Measurements from ENCODE around the gene CEACAM16.

CEACAM16 gene

DNA sequence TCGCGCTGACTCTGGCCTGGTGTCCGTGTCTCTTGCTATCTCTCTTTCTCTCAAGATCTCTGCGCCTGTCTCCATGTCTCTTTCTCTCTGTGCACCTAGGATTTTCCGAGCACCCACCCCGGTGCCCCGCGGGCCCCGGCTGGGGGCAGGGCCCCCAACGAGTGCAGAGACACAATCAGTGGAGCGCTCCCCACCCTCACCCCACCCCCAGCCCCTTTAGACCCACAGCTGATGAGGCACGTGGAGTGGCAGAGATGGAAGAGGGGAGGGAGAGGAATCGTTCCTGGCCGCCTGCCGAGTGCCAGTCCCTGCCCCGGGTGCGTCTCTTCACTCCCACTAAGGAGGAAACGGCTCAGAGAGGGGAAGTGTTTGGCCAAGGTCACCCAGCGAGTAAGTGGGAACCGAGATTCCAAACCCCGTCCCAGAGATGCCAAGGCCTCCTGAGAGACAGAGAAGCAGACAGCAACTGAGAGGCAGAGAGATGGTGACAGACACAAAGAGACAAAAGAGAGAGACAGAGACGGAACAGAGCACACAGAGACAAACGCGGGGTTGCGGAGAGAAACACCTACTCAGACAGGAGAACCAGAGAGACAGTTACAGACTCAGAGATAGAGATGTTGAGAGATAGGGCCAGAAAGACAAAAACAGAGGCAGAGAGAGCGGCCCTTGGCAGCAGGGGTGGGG, 48.9 kb downstream of the CEACAM16 start:
- ChIA-PET POLR2A (no interaction called here), CTCF (interaction anchor here (0.7 kb wide), 1 partner anchor 27 kb away, joined by 3 read pairs; no protein-coding TSS in a partner anchor)
- peaks cover 3% of the 10 kb centered on the region for H3K4me1 ChIP-seq (ENCODE audit: control insufficient read depth, insufficient read depth, low read length)
- H3K27ac ChIP-seq (ENCODE audit: extremely low read depth, low read depth, low read length) = peak overlapping the region; percentile 58; the same call in 1 of the 2 replicates
- H3K4me3 ChIP-seq (ENCODE audit: low read depth, low read length) = peak overlapping the region; percentile 35
- peaks cover 6 to 8% of the 10 kb centered on the region in 2 experiments; a peak in 2 of 3 replicates for H3K36me3 ChIP-seq (ENCODE audit: control insufficient read depth in 2 of 2, insufficient read depth in 1 of 2, low read length in 2 of 2)
- H3K9me3 ChIP-seq (ENCODE audit: control insufficient read depth, insufficient read depth, low read depth, low read length) = no peaks in the 10 kb centered on the region
- TF ChIP-seq KLF1 (tag by site-specific recombination; IDR thresholded peaks at IDR 0.05) (peak; percentile 18; the same call in 1 of the 2 replicates), KLF10 (tag by site-specific recombination; IDR thresholded peaks at IDR 0.05) (no peak; the same call in 1 of the 2 replicates), SALL2 (tag by site-specific recombination; IDR thresholded peaks at IDR 0.05; ENCODE audit: borderline replicate concordance) (no peak), ZNF623 (tag by site-specific recombination; IDR thresholded peaks at IDR 0.05) (no peak), ZBTB20 (tag by site-specific recombination; IDR thresholded peaks at IDR 0.05) (peak; percentile 48; the same call in 1 of the 2 replicates), ZNF596 (tag by site-specific recombination; IDR thresholded peaks at IDR 0.05) (0 out of 2 replicates have a peak, but pooled peaks have one; percentile 3), ZFHX2 (tag by site-specific recombination; conservative IDR thresholded peaks at IDR 0.05) (peak; percentile 62), ZNF629 (tag by site-specific recombination; IDR thresholded peaks at IDR 0.05) (0 out of 2 replicates have a peak, but pooled peaks have one; percentile 28), ZNF423 (tag by site-specific recombination; IDR thresholded peaks at IDR 0.05) (no peak), KLF8 (tag by site-specific recombination; IDR thresholded peaks at IDR 0.05) (peak; percentile 73), ZNF175 (tag by site-specific recombination; IDR thresholded peaks at IDR 0.05) (no peak), ZNF660 (tag by site-specific recombination; IDR thresholded peaks at IDR 0.05) (0 out of 2 replicates have a peak, but pooled peaks have one; percentile 12), ZFP41 (tag by site-specific recombination; IDR thresholded peaks at IDR 0.05; ENCODE audit: borderline replicate concordance) (no peak), ZNF768 (tag by site-specific recombination; IDR thresholded peaks at IDR 0.05) (peak; percentile 99), KLF9 (tag by site-specific recombination; IDR thresholded peaks at IDR 0.05; ENCODE audit: low read depth) (0 out of 2 replicates have a peak, but pooled peaks have one; percentile 18), ZNF600 (tag by site-specific recombination; IDR thresholded peaks at IDR 0.05) (0 out of 2 replicates have a peak, but pooled peaks have one; percentile 57)
- TF ChIP-seq, protein P1, sequence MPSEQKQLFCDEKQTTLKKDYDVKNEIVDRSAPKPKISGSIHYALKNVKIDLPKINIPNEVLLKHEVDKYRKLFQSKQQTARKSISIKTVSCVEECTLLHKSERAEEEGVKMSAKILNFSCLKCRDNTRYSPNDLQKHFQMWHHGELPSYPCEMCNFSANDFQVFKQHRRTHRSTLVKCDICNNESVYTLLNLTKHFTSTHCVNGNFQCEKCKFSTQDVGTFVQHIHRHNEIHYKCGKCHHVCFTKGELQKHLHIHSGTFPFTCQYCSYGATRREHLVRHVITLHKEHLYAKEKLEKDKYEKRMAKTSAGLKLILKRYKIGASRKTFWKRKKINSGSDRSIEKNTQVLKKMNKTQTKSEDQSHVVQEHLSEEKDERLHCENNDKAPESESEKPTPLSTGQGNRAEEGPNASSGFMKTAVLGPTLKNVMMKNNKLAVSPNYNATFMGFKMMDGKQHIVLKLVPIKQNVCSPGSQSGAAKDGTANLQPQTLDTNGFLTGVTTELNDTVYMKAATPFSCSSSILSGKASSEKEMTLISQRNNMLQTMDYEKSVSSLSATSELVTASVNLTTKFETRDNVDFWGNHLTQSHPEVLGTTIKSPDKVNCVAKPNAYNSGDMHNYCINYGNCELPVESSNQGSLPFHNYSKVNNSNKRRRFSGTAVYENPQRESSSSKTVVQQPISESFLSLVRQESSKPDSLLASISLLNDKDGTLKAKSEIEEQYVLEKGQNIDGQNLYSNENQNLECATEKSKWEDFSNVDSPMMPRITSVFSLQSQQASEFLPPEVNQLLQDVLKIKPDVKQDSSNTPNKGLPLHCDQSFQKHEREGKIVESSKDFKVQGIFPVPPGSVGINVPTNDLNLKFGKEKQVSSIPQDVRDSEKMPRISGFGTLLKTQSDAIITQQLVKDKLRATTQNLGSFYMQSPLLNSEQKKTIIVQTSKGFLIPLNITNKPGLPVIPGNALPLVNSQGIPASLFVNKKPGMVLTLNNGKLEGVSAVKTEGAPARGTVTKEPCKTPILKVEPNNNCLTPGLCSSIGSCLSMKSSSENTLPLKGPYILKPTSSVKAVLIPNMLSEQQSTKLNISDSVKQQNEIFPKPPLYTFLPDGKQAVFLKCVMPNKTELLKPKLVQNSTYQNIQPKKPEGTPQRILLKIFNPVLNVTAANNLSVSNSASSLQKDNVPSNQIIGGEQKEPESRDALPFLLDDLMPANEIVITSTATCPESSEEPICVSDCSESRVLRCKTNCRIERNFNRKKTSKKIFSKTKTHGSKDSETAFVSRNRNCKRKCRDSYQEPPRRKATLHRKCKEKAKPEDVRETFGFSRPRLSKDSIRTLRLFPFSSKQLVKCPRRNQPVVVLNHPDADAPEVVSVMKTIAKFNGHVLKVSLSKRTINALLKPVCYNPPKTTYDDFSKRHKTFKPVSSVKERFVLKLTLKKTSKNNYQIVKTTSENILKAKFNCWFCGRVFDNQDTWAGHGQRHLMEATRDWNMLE (tag by site-specific recombination; conservative IDR thresholded peaks at IDR 0.05; ENCODE audit: low read depth) = no peak
- TF ChIP-seq, protein P2, sequence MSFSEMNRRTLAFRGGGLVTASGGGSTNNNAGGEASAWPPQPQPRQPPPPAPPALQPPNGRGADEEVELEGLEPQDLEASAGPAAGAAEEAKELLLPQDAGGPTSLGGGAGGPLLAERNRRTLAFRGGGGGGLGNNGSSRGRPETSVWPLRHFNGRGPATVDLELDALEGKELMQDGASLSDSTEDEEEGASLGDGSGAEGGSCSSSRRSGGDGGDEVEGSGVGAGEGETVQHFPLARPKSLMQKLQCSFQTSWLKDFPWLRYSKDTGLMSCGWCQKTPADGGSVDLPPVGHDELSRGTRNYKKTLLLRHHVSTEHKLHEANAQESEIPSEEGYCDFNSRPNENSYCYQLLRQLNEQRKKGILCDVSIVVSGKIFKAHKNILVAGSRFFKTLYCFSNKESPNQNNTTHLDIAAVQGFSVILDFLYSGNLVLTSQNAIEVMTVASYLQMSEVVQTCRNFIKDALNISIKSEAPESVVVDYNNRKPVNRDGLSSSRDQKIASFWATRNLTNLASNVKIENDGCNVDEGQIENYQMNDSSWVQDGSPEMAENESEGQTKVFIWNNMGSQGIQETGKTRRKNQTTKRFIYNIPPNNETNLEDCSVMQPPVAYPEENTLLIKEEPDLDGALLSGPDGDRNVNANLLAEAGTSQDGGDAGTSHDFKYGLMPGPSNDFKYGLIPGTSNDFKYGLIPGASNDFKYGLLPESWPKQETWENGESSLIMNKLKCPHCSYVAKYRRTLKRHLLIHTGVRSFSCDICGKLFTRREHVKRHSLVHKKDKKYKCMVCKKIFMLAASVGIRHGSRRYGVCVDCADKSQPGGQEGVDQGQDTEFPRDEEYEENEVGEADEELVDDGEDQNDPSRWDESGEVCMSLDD (tag by site-specific recombination; IDR thresholded peaks at IDR 0.05) = peak; percentile 76
- TF ChIP-seq, protein P3, sequence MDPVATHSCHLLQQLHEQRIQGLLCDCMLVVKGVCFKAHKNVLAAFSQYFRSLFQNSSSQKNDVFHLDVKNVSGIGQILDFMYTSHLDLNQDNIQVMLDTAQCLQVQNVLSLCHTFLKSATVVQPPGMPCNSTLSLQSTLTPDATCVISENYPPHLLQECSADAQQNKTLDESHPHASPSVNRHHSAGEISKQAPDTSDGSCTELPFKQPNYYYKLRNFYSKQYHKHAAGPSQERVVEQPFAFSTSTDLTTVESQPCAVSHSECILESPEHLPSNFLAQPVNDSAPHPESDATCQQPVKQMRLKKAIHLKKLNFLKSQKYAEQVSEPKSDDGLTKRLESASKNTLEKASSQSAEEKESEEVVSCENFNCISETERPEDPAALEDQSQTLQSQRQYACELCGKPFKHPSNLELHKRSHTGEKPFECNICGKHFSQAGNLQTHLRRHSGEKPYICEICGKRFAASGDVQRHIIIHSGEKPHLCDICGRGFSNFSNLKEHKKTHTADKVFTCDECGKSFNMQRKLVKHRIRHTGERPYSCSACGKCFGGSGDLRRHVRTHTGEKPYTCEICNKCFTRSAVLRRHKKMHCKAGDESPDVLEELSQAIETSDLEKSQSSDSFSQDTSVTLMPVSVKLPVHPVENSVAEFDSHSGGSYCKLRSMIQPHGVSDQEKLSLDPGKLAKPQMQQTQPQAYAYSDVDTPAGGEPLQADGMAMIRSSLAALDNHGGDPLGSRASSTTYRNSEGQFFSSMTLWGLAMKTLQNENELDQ (tag by site-specific recombination; IDR thresholded peaks at IDR 0.05; ENCODE audit: low read depth) = no peak
- TF ChIP-seq, protein P4, sequence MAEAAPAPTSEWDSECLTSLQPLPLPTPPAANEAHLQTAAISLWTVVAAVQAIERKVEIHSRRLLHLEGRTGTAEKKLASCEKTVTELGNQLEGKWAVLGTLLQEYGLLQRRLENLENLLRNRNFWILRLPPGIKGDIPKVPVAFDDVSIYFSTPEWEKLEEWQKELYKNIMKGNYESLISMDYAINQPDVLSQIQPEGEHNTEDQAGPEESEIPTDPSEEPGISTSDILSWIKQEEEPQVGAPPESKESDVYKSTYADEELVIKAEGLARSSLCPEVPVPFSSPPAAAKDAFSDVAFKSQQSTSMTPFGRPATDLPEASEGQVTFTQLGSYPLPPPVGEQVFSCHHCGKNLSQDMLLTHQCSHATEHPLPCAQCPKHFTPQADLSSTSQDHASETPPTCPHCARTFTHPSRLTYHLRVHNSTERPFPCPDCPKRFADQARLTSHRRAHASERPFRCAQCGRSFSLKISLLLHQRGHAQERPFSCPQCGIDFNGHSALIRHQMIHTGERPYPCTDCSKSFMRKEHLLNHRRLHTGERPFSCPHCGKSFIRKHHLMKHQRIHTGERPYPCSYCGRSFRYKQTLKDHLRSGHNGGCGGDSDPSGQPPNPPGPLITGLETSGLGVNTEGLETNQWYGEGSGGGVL (tag by site-specific recombination; IDR thresholded peaks at IDR 0.05) = peak; percentile 76
- TF ChIP-seq, protein P5, sequence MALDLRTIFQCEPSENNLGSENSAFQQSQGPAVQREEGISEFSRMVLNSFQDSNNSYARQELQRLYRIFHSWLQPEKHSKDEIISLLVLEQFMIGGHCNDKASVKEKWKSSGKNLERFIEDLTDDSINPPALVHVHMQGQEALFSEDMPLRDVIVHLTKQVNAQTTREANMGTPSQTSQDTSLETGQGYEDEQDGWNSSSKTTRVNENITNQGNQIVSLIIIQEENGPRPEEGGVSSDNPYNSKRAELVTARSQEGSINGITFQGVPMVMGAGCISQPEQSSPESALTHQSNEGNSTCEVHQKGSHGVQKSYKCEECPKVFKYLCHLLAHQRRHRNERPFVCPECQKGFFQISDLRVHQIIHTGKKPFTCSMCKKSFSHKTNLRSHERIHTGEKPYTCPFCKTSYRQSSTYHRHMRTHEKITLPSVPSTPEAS (tag by site-specific recombination; IDR thresholded peaks at IDR 0.05) = 0 out of 2 replicates have a peak, but pooled peaks have one; percentile 29
- TF ChIP-seq, protein P6, sequence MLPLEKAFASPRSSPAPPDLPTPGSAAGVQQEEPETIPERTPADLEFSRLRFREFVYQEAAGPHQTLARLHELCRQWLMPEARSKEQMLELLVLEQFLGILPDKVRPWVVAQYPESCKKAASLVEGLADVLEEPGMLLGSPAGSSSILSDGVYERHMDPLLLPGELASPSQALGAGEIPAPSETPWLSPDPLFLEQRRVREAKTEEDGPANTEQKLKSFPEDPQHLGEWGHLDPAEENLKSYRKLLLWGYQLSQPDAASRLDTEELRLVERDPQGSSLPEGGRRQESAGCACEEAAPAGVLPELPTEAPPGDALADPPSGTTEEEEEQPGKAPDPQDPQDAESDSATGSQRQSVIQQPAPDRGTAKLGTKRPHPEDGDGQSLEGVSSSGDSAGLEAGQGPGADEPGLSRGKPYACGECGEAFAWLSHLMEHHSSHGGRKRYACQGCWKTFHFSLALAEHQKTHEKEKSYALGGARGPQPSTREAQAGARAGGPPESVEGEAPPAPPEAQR (tag by site-specific recombination; IDR thresholded peaks at IDR 0.05) = no peak
